ENCODE data around the gene CFH.
"Not testable (repeated sequence)": the region's sequence is repeated elsewhere in the genome, so short reads cannot be mapped to it uniquely, and the experiment has no call there.

Gene CFH

GRCh38 chr1:196667131-196667530, 15.3 kb downstream of the CFH start:
- DNase-seq (ENCODE audit: low read depth in 2 of 2, low spot score in 1 of 2): no peak

DNA sequence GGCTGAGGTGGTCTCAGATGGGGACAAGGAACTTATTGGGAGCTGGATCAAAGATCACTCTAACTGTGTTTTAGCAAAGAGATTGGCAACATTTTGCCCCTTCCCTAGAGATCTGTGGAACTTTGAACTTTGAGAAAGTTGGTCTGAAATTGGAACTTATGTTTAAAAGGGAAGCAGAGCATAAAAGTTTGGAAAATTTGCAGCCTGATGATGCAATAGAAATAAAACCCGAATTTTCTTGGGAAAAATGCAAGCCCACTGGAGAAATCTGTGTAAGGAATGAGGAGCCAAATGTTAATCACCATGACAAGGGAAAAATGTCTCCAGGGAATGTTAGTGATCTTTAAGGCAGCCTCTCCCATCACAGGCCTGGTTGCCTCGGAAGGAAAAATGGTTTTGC, 17.2 kb downstream of the CFH start:
- no peak for DNase-seq (ENCODE audit: low read depth in 2 of 2, low spot score in 1 of 2)

- DNase-seq (ENCODE audit: low read depth in 2 of 2, low spot score in 1 of 2): no peak
Measured at GRCh38 chr1:196669693-196670092, 17.9 kb downstream of the CFH start.

GRCh38 chr1:196674908-196675307, 23.1 kb downstream of the CFH start:
- DNase-seq (ENCODE audit: low read depth in 2 of 2, low spot score in 1 of 2): no peak

DNA sequence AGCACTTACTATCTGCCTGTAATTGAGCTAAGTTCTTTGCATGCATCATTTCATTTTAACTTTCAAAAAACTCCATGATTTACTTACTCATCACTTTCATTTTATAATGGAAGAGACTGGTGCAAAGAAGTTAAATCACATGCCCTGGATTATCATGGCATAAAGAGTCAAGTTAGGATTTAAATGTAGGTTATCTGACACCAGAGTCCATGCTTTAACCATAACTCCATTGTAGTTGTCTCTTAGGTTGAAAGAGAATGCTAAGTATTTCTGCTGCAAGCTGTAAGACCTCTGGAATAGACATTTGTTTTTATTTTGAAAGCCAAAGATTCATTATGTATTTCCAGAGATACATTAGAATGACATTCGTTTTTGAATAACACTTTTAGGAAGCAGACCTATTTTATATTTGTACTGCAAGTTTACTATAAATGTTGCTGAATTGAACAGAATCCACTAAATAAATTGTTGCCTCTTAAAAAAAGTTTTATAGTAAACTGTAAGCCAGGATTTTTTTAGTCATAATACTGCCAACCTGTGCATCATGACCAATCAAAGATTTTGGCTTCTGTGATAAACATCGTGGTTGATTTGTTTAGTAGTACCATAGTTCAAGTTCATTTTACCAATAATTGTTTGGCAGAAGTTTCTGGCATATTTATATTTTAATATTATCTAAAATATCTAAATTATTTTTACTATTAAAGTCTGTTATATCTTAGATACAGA, 26.1 kb downstream of the CFH start:
- no peak for DNase-seq (ENCODE audit: low read depth in 2 of 2, low spot score in 1 of 2)

DNA sequence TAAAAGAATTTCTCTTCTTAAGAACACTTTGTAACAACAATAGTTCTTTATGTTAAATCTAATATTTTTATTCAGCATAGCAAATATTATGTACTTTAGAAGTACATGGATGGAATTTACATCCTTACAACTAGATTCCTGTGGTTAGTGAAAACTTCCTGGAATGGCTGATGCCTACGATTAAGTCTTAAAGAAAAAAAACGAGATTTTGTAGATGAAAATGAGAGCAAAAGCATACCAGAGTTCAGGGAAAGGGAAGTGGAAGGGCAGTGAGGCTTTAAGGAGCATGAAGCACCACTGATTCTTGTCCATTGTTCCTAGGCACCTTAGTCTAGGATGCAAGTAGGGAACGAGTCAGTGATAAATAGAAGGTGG, 26.7 kb downstream of the CFH start:
- no peak for DNase-seq (ENCODE audit: low read depth in 2 of 2, low spot score in 1 of 2)

DNA sequence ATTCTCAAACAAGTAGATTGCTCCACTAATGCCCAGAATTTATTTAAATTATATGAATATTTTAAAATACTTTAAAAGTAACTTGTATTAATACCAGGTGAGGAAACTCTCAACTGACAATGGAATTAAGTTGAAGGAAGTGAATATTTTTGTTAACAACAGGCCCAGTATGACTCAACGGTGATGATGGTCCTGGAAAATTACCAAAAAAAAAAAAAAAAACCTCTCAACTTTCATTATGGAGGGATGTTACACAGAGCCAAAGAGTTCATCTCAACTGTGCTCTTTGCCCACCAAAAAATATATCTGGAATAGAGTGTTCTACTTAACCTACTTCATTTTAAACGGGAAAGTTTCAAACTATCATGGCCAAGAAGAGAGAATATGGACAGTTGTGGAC, 28.3 kb downstream of the CFH start:
- DNase-seq (ENCODE audit: low read depth in 2 of 2, low spot score in 1 of 2): no peak

DNA sequence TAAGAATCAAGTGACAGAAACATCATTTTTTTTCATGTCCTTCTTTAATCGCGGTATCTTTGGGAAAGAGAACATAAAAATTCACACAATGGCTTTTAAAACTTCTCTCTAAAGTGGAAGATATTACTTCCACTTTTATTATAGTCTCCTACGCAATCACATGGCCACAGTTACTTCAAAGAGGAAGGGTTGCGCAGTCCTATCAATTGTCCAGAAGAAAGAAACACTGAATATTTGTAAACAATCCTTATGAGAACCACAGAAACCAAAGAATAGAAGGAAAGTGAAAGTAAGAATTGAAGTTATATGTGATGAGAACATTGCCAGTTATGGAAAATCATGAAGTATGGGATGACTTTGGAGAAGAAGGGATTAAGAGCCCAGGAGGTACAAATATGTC, 32.6 kb downstream of the CFH start:
- DNase-seq (ENCODE audit: low read depth in 2 of 2, low spot score in 1 of 2): no peak

DNA sequence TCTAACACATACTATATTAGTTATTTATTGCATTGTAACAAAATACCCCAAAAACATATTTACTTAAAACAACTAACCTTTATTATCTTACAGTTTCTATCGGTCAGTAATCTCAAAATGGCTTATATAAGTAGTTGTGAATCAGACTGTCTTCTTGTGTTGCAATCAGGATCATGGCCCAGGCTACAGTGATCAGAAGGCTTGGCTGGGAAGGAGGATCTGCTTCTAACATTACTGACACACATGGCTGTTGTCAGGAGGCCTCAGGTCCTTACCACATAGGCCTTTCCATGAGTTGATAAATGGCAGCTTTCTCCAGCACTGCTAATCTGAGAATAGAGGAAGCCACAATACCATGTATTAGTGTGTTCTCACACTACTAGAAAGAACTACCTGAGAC, 33.7 kb downstream of the CFH start:
- no peak for DNase-seq (ENCODE audit: low read depth in 2 of 2, low spot score in 1 of 2)

- no peak for DNase-seq (ENCODE audit: low read depth in 2 of 2, low spot score in 1 of 2)
Measured at GRCh38 chr1:196689001-196689400, 37.2 kb downstream of the CFH start.

DNA sequence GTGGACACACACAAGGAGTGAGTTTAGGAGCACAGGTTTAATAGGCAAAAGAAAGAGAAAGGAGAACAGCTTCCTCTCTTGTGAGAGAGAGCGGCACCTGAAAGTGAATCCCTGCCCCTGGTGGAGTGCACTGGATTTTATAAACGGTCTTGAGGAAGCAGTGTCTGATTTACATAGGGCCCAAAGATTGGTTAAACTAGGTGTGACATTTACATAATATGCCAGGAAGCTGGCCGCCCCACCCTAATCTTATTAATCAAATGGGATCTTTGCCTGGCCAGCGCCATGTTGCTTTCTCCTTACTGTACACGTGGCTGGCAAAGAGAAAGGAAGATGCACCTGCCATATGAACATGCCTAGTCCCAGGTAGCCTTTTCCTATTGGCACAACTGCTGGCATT, 38.7 kb downstream of the CFH start:
- DNase-seq (ENCODE audit: low read depth in 2 of 2, low spot score in 1 of 2): no peak

- DNase-seq (ENCODE audit: low read depth in 2 of 2, low spot score in 1 of 2): no peak
Measured at GRCh38 chr1:196698993-196699392, 47.1 kb downstream of the CFH start.

DNA sequence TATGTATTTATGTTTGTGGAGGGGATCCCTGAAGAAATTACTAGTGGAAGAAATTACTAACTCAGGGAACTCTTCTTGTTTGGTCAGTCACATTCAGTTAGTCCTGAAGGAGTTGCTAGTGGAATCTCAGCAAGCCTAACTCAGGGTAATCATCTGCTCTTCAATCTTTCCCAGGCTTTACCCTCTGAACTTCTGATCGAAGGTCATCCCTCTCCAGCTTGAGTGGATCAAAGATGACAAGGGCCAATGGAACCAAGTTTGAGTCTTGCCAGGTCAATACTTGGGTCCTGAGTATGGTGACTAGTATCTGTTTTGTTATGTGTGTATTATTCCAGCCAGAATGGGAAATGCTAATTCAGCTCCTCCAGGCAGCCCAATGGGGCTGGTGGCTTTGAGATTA, 49.3 kb downstream of the CFH start:
- no peak for DNase-seq (ENCODE audit: low read depth in 2 of 2, low spot score in 1 of 2)

- not testable (repeated sequence) for DNase-seq (ENCODE audit: low read depth in 2 of 2, low spot score in 1 of 2)
Measured at GRCh38 chr1:196709892-196710291, 58.0 kb downstream of the CFH start.

- no peak for DNase-seq (ENCODE audit: low read depth in 2 of 2, low spot score in 1 of 2)
Measured at GRCh38 chr1:196717868-196718267, 66.0 kb downstream of the CFH start.

- DNase-seq (ENCODE audit: low read depth in 2 of 2, low spot score in 1 of 2): no peak
Measured at GRCh38 chr1:196723325-196724185, 71.7 kb downstream of the CFH start.

DNA sequence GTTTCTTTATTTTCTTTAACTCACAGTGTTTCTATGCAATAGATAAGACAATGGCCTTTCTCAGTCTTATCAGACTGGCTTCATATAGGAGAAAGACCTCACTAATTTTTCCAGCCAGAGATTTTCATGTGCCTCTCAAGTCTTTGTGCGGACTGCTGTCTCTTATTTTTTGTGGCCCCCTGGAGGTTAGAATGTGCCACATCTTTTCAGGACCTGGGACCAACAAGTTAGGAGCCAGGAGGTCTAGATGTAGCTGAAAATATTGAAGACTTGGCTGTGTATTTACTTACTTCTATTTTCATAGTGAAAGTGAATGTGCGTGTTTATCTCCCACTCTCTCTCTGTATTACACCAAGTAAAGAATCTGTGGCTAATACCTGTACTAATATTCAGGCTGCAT, 80.7 kb downstream of the CFH start:
- no peak for DNase-seq (ENCODE audit: low read depth in 2 of 2, low spot score in 1 of 2)

DNA sequence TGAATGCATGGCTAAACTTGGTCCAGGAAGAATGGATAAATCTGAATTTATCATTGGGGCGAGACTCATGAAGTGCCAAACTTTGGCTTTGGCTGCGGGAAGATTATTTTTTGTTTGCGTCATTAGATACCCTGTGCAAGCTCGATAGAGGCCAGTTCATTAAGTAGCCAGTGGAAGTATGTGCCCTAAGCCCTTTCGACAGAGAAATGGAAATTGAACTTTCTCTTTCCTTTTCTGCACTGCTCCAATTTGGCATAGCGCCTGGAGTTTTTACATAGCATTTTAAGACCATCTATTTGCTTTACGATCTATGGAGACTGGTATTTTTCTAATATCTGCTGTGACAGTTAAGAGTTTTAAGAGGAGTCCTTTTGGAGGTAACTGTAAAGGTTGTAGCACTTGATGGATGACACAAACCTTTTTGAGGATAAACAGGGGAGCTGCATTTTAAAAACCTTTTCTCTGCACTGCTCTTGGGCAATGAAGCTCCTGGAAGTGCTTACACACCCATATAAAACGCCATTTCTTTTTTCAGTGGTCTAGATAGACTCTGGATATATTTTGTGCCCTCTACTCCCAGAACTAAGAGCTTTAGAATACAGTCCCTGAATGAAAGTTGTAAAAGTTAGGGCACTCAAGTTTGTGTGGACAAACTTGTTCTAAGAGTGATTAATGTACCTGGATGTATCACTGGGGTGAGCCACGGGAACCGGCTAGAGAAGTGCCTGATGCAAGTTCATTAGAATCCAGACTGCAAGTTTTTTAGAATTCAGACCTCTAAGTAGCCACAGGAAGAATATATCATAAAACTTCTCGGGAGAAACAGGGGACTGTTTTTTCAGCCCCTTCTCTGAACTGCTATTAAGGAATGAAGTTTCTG, 81.5 kb downstream of the CFH start:
- DNase-seq (ENCODE audit: low read depth in 2 of 2, low spot score in 1 of 2): no peak

DNA sequence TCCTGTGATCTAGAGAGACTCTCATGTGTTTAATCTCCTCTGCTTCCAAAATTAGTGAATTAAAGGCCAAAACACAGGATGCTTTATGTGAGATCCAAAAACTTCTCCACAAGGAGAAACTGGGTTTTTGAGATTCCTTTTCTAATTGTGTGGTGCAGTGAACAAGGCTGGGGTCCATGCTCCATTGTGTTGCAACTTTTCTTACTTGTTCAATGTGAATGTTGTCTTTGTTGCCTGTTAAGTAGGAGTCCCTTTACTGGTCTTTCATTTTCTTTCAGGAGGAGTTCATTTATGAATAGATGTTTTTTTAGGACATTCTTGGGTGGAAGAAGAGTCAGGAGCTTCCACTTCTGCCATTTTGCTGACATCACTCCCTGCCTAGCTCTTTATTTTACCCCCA, 82.2 kb downstream of the CFH start:
- no peak for DNase-seq (ENCODE audit: low read depth in 2 of 2, low spot score in 1 of 2)

DNA sequence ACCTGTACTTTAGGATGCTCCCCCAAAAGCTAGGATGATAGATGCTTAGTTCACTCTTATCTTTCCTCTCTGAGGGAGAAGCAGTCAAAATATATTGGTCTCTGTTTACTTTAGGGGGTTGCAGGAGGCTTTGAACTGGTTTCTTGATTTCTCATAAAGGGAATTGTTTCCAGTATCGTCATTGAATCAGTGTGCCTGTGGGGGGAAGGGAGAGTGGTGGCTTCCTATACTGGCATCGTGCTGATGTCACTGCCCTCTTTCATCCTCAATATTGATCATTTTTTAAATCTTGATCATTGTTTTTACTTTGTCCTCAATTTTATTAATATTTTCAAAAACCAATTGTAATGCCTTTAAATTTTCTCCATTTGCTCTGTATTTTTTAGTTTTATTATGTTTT, 82.6 kb downstream of the CFH start:
- DNase-seq (ENCODE audit: low read depth in 2 of 2, low spot score in 1 of 2): no peak

DNA sequence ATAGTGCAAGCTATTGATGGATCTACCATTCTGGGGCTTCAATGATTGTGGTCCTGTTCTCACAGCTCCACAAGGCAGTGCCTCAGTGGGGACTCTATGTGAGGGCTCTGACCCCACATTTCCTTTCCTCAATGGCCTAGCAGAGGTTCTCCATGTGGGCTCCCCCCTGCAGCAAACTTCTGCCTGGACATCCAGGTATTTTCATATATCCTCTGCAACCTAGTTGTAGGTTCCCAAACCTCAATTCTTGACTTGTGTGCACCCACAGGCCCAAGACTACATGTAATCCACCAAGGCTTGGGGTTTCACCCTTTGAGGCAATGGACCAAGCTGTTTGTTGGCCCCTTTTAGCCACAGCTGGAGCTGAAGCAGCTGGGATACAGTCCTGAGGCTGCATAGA, 86.9 kb downstream of the CFH start:
- DNase-seq (ENCODE audit: low read depth in 2 of 2, low spot score in 1 of 2): no peak

- not testable (repeated sequence) for DNase-seq (ENCODE audit: low read depth in 2 of 2, low spot score in 1 of 2)
Measured at GRCh38 chr1:196743244-196743643, 91.4 kb downstream of the CFH start.

All from stimulated activated CD8-positive, alpha-beta memory T cell treated with anti-CD3 and anti-CD28 coated beads, Interleukin-4, amount 100 ng/mL, for 4 hours (primary cell).